LoVo (cell line): ENCODE results near the gene AUTS2.
"Not testable (repeated sequence)": the region's sequence is repeated elsewhere in the genome, so short reads cannot be mapped to it uniquely, and the experiment has no call there.

Source experiments
- DNase-seq: peaks from one replicate; pipeline ENCODE4 v3.0.0-alpha.2; 2016; ENCODE audit warnings: low spot score

AUTS2 gene

DNA sequence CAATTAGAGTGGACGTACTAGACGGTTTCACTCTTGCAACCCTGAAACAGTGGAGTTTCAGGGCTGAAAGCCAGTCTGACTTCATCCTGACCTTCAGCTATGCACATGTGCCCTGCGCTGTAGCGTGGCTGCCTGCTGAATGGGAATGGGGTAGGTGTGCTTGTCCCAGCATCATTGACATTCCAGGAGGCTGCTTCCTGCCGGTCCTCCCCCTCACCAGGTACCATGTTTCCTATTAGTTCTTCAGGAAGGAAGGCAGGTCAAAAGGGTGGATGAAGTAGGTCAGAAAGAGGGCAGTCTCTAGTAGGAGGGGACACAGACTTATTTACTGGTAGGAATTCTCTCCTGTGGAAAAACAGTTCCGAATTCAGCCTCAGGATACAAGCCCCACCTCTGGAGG is 981.9 kb downstream of the AUTS2 start:
- no peak for DNase-seq

DNA sequence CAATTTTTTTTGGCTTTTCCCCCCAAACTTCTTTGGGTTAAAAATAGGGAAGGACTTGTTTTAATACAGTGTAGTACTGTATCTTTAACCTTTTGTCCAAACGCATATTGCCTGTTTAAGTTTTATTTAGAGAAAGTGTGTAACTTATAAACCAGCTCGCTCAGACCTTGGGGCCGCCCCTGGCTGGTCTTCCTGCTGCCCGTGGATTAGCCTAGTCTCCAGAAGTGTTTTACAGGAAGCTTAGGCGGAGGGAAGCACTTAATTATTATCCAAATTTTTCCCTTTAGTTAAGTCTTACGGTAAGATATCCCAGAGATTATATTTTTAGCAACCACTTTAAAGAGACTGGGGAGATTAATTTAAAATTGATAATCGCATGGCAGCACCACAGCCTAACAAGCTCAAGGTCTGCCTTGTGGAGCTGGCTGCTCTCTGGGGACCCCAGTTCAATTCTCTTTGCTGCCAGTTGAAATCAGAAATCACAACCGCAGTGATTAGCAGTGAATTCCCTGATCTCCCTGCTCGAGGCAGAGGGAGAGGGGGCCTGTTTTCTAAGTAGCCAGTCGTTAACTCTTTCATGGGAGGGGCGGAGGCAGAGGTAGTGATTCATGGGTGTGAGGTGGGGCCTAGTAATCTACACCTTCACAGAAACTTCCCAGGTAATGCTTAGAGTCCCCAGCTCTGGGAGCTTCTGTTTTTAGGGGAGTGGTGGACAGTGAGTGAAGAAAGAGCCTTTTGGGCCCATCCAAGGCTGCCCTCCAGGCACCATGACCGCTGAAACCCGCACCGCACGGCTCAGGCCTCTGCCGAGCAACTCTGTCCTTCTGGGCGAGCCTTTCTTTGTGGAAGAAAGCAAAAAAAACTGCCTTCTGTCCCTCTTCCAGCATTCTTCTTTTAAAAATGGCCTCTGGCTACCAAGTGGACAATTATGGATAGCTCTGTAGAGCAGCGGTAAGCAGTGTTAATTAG is 984.9 kb downstream of the AUTS2 start:
- DNase-seq: no peak

DNA sequence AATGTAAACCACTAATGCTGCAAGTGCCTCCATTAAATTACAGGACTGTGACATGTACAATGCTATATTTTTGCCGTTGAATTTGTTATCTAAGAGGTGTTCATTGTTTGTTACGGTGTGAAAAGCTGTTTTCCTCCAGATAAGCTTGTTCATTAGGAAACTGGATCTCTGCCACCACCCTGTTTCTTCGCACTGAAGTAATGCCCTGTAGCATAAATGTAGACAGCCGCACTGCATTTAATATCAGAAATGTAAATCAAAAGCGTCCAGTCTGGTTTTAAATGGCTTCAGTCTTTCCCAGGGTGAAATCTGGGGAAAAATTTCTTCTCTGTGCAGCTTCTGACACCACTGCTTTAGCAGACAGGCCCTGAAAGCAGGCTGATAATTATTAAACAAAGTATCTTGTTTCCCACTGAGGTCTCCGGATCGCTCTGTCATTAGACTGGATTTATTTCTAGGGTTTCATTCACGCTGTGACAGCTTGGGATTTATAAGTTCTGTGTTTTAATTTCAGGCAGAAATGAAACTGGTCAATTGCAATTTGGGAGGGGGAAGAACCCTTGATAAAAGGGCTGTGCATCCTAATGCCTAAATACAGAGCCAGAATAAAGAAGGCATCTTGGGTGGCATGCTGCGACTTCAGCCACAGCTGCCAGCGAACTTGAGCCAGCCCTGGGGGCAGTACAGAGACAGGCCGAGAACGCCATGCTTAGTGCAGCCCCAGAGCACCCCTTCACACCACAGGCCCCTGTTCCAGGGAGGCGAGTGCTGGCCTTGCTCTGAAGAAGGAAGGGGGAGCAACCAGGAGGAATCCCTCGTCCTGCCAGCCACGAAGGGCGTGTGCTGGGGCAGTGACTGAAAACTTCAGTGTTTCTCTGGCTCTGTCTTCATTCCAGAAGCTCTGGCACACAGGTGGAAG is 985.9 kb downstream of the AUTS2 start:
- DNase-seq: no peak

DNA sequence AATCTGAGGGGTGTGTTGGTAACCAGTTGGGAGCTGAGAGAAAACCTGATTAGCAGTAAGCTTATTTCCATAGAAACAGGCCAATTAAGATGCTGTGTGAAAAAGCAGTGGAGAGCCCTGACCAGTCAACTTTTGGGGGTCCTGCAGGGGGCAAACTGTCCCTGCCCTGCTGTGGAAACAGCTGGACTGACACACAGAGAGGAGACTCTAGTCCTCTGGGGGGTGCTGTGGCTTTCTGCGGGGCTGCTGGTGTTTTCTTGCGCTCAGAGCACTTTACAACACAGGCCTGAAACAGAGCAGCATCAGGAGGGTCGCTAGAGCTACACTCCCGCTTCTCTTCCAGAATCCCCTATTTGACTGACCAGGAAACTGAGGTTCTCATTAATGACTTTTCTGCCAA is 986.8 kb downstream of the AUTS2 start:
- no peak for DNase-seq

DNA sequence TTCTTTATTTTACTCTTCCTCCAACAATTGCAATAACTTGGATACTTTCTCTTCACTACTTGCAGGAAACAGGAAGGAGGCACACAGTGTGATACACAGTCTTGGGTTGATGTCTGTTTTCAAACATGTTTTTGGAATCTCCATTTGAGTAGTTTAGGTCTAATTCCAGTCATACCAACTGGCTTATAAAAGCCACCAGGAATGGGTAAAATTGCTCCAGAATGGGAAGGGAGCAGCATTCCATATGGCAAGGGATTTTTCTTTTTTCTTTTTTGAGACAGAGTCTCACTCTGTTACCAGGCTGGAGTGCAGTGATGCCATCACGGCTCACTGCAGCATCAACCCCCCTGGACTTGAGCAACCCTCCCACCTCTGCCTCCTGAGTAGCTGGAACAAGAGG is 988.5 kb downstream of the AUTS2 start:
- no peak for DNase-seq

DNA sequence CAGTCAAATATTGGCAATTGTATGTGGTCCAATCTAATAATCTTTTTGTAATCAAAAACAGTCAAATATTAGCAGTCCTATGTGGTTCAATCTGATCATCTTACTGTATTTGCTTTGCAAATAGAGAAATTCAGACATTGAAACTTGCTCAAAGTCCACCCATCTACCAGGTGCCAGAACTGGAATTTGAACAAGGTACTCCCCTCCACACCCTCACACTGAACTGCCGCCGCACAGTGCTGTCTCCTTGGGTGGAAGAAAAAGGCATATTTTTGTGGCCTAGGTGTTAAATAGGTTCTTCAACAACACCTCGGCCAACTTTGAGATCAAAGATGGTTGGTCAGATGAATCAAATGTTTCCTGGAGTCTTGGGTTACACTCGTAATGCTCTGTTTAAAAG is 989.5 kb downstream of the AUTS2 start:
- DNase-seq: no peak

DNA sequence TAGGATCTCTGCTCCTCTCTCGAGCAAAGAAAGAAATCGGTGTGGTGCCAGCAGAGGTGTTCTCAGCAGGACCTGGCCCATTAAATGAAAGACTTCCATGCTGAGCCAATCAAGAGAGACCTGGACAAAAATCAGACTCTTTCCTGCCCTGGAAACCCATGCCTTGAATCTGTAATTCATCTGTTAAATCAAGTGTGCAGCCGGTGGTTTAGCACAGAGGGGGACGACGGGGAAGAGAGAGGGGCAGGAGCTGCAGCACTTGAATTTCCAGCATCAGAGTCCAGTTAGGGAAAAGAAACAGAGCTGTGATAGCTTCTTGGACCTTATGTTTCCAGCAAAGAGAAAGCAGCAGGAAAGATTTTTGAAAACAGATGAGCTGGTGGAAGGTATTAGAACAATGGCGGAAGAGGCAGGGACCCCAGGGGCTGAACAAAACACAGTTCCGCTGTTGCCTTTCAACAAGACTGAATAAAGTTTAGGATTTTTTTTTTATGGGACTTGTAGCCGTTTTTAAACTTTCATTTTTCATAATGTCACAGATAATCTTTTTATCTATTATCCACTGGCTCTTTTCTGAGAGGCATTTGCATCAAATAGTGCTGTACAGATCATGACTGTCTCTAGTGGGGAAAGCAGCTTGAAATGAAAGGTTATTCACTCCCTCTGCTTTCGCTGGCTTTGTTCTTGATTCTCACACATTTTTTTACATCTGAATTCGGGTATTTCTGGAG is 990.1 kb downstream of the AUTS2 start:
- no peak for DNase-seq

DNA sequence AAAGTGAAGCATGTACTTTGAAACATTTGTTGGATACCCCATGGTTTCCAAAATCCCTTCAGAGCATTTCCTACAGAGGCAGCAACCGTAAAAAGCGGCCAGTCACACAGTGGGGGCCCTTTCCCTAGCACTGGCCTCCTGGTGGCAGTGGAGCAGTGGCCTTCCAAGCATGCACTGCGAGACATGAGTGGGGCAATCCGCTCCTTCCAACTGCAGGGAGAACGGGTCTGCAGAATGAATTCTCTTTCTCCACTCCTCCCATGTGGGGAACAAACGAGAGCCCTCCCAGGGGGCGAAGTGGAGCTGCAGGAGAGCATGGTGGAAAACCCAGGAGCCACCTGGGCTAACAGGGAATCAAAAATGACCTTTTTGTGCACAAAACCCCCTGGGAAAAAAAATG is 990.7 kb downstream of the AUTS2 start:
- no peak for DNase-seq

DNA sequence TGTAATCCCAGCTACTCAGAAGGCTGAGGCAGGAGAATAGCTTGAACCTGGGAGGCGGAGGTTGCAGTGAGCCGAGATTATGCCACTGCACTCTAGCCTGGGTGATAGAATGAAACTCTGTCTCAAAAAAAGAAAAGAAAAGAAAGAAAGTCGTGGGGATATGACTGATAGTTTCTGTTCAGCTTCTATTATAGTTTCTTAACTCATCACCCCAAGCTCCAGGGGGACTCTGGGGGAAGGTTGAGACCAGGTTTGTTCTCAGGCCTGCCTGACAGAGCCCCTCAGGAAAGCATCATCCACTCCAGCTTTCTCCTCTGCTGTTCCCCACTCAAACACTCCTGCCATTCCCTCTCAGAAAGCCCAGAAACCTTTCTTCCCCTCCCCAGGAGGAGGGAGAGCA is 991.3 kb downstream of the AUTS2 start:
- DNase-seq: no peak

DNA sequence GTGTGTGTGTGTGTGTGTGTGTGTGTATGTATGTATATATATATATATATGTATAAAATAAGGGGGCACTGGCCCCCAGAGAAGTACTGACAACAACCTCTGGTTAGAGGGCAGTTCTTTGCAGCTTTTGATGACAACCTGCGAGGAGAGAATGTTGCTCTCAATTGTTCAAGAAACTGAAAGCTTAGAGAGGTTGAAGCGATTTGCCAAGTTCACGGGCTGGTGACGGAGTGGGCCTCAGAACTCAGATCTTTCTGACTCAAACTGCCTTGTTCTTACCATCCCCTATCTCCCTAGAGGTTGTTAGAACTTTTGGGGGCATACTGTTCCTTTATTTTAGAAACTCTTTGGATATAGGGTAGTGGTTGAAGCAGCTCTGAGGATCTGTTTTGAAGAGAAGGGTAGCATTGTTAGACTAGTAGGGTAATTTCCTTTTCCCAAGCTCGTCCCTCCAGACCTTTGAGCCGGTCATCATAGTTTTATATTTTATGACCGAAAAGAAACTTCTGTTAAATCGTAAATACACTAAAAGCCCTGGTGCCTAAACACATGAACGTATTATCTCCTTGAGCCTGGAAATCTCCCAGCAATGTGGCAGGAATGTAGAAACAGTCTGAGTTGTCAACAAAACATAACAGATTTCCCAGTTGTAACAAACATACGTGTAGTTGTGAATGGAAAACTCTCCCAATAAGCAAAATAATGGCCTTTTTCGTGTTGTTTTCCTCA is 992.0 kb downstream of the AUTS2 start:
- no peak for DNase-seq

DNA sequence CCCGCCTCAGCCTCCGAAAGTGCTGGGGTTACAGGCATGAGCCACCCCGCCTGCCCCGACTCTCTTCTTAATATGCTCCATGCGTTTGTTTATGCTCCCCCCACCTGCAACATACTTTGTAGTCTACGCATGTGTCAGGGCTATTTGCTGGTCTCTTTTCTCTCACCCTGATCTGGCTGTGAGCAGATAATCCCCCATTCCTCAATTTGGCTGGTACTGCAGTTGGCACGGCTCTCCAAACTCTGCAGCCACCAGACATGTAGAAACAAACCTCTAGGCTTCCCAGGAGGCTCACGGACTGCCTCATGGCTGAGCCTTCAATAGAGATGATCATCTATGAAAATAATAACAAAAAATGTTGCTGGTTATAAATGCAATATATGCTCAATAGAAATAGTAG is 993.4 kb downstream of the AUTS2 start:
- no peak for DNase-seq

DNA sequence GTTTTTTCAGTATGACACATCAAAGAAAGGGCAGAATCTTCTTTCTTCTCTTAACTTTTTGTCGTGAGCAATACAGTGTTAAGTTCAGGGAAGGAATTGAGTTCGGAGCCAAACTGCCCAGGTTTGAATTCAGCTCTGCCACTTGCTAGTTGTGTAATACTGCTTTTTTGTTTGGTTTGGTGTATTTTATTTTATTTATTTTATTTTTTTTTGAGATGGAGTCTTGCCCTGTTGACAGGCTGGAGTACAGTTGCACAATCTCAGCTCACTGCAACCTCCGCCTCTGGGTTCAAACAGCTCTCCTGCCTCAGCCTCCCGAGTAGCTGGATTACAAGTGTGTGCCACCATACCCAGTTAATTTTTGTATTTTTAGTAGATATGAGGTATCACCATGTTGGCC is 993.9 kb downstream of the AUTS2 start:
- DNase-seq: no peak

DNA sequence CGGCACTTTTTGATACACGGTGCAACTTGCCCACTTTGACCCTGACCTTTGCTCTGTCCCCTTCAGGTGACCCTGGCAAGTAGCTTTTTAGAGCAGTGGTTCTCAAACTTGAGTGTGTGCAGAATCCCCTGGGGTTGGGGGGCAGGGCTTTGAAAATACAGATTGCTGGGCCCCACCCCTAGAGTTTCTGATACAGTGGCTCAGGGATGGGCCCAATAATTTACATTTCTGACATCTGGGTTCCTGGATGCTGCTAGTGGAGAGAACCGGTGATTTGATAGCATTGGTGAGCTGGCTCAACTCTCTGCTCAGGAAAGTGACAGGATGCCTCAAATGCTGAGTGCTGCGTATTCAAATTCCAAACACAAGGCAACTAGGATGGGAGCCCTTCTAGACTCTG is 995.9 kb downstream of the AUTS2 start:
- DNase-seq: no peak

DNA sequence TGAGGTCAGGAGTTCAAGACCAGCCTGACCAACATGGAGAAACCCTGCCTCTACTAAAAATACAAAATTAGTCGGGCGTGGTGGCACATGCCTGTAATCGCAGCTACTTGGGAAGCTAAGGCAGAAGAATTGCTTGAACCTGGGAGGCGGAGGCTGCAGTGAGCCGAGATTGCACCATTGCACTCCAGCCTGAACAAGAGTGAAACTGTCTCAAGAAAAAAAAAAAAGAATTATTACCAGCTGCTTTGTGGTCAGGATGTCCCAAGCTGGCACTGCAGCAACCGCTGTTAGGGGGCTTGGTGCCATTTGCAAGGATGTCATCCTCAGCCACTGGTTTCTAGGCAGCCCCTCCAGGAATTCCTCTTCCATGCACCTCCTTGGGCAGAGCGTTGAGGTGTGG is 996.6 kb downstream of the AUTS2 start:
- not testable (repeated sequence) for DNase-seq

DNA sequence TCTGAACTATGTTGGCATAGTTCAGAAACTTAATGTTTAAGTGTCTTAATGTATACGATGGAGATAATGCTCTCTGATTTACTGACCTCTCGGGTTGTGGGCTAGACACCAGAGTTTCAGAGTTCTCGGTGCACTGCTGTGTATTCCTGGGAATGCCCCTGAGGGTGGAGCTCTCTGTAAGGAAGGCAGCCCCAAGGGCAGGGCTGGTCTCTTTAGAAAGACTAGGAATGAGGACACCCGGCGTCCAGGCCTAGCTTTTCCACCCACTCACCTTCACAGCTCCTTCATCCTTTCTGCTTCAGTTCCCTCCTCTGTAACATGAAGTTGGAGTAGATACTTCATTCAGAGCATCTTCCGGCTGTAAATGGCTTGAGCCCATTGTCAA is 997.1 kb downstream of the AUTS2 start:
- DNase-seq: no peak

DNA sequence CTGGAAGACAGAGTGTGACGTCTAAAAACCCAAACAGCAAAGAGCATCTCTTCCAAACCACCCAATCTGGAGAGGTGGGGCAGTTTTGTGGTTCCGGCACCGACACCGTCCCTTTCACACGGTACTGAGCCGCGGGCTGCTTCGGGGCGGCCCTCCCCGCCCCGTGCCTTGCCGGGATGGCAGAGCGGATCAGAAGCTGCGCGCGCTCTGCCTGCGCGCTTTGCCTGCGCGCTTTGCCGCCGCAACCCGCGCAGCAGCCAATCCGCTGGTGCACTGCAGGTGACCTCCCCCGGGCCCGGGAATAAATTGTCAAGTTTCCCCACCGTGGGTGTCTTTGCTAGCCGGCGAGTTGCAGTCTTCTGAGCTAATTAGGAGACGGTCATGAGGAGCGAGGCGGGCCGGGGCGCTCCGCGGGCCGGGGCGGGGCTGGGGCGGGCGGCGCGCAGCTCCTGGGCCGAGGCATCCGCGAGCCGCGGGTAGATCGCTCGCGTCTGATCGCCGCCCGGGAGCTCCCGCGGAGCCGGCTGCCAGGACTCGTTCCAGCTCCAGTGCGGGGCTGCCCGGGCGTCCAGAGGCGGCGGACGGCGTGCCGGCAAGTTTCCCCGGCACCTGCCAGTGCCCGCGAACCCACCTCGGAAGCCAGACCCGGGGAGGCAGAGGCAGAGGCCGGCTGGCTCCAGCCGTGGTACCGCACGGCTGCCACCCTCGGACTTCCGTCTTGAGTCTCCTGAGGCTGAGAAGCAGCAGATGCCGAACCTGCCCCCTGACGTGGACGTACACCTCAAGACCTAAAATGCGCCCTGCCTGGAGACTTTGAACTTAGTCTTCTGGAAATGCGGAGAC is 997.7 kb downstream of the AUTS2 start:
- DNase-seq: peak; percentile 64

DNA sequence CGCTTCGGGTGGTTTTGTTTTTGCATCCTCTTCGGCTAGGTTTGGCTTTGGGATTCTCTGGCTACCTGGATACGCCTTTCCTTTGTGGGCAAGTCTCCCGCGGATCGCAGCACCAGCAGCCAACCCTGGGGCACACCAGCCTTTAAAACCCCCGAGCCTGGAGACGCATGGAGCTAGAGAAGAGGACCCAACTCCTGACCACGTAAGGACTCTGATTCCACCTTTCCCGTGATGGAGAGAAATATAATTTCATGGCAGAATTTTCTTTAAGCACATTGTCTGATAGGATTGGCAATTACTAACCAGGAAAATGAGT is 998.3 kb downstream of the AUTS2 start:
- no peak for DNase-seq

DNA sequence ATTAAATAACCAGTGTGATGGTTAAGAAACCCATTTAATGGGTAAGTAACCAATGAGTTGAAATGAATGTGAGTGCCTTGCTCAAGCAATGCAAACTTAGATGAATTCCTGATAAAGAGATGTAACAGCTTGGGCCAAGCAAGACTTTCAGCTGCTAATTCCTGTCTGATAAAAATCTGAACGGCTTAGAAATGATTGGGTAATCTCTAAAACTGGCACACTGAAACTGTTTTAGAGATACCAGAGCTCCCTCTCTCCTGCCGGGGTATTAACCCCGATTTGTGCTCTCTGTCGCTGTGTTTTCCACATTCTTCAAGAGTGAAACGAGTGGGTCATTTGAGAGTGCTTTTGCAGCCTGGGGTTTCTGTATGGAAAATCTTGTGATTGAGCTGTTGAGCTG is 998.8 kb downstream of the AUTS2 start:
- DNase-seq: no peak

DNA sequence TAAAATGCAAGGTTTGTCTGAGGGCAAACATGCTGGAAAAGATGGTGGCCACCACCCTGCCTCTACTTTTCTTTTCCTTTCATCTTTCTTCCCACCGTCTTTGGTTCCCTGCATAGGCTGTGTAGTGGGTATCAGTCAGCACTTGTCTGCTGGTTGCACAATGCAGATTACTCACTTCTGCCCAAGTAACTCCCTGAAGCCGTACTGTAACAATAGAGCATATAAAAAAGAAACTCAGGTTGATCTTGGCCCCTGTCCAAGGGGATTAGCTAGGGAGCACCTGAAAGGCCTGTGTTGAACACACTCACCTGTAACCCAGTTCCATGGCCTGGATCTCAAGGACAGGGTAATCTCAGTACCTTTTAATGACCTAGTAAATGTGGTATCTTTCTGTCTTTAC is 1000.7 kb downstream of the AUTS2 start:
- peak; percentile 99 for DNase-seq

DNA sequence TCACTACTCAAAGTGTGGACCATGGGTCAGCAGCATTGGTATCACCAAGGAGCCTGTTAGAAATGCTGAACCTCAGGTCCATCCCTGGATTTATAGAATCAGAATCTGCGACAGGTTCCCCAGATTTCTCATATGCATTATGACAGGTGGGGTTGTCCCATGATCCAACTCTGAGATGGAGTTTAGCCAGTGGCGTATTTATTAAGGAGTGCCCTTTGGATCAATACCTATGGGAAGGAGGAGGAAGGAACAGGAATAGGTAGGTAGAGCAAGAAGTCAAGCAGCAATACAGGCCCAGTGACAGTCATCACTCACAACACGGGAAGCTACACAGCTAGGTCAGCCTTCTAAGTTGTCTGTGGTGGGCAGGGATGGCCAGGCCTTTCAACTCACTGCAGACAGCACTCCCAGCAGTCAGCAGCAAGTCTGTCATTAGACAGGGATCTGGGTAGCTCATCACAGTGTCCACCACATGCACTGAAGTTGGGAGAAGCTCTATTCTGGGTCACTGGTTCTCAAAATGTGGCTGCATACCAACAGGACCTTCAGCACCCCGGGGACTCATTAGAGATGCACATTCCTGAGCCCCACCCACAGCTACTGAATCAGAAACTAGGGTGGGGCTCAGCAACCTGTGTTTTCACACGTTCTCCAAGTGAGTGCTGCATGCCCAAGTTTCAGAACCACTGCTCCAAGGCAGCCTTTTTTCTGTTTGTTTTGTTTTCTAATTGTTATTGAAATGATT is 1001.3 kb downstream of the AUTS2 start:
- DNase-seq: peak; percentile 91
